Astrocyte (in vitro differentiated cells and primary cell): ENCODE results near the gene SLC26A5. TPM values are rescaled to one million over a fixed set of nuclear protein-coding genes. Genes with fewer than 3 reads are reported as not detected.

Source experiments
- DNase-seq: peaks from one replicate; pipeline ENCODE4 v3.0.0-alpha.2; 2010; ENCODE audit warnings: low read depth
- FAIRE-seq: peaks from 2 replicates; lab custom pipeline; 2011; peaks lifted over from hg19 to GRCh38; lab: Jason Lieb, UNC
- H2AFZ ChIP-seq: 2 replicates; pipeline ENCODE4 v1.6.0; 2012; ENCODE audit warnings: low read depth, low read length, inconsistent platforms
- H3K27ac ChIP-seq: 2 replicates; pipeline ENCODE4 v1.5.1; 2011; ENCODE audit warnings: low read depth, low read length, inconsistent platforms
- H3K27me3 ChIP-seq: 2 replicates; pipeline ENCODE4 v1.6.0; 2011; ENCODE audit warnings: low read length, inconsistent platforms; ENCODE audit not compliant: insufficient read depth
- H3K36me3 ChIP-seq: 2 replicates; pipeline ENCODE4 v1.5.1; 2011; ENCODE audit warnings: low read length, inconsistent platforms; ENCODE audit not compliant: insufficient read depth
- H3K4me1 ChIP-seq: 2 replicates; pipeline ENCODE4 v1.5.1; 2011; ENCODE audit warnings: low read length, inconsistent platforms; ENCODE audit not compliant: insufficient read depth
- H3K4me2 ChIP-seq: 2 replicates; pipeline ENCODE4 v1.6.0; 2012; ENCODE audit warnings: low read length, inconsistent platforms
- H3K4me3 ChIP-seq: 2 replicates; pipeline ENCODE4 v1.5.1; 2011; ENCODE audit warnings: low read depth, mild to moderate bottlenecking, low read length, inconsistent platforms; ENCODE audit not compliant: insufficient read depth
- H3K79me2 ChIP-seq: 2 replicates; pipeline ENCODE4 v1.6.0; 2012; ENCODE audit warnings: mild to moderate bottlenecking, low read length, inconsistent platforms; ENCODE audit not compliant: insufficient read depth
- H3K9ac ChIP-seq: 2 replicates; pipeline ENCODE4 v1.6.0; 2012; ENCODE audit warnings: mild to moderate bottlenecking, low read length, inconsistent platforms
- H3K9me3 ChIP-seq: 2 replicates; pipeline ENCODE4 v1.5.1; 2012; ENCODE audit warnings: low read depth, mild to moderate bottlenecking, low read length, inconsistent platforms; ENCODE audit not compliant: insufficient read depth
- H4K20me1 ChIP-seq: 2 replicates; pipeline ENCODE4 v1.6.0; 2012; ENCODE audit warnings: low read length, inconsistent platforms; ENCODE audit not compliant: insufficient read depth
- H3K27ac Mint-ChIP-seq: one replicate; pipeline ENCODE4 v1.8.0; 2021; ENCODE audit warnings: mild to moderate bottlenecking, mixed read lengths; ENCODE audit not compliant: unreplicated experiment
- H3K27me3 Mint-ChIP-seq: one replicate; pipeline ENCODE4 v1.8.0; 2021; ENCODE audit warnings: low read depth, mixed read lengths; ENCODE audit not compliant: unreplicated experiment
- H3K36me3 Mint-ChIP-seq: one replicate; pipeline ENCODE4 v1.8.0; 2021; ENCODE audit warnings: low read depth, mixed read lengths; ENCODE audit not compliant: unreplicated experiment
- H3K4me1 Mint-ChIP-seq: one replicate; pipeline ENCODE4 v1.8.0; 2021; ENCODE audit warnings: low read depth, mixed read lengths; ENCODE audit not compliant: unreplicated experiment
- H3K4me3 Mint-ChIP-seq: one replicate; pipeline ENCODE4 v1.8.0; 2021; ENCODE audit warnings: mild to moderate bottlenecking, moderate library complexity, mixed read lengths; ENCODE audit not compliant: unreplicated experiment
- H3K9me3 Mint-ChIP-seq: one replicate; pipeline ENCODE4 v1.8.0; 2021; ENCODE audit warnings: mild to moderate bottlenecking, mixed read lengths; ENCODE audit not compliant: unreplicated experiment
- EZH2 ChIP-seq: IDR thresholded peaks from 2 replicates; pipeline ENCODE4 v1.6.1; 2012; ENCODE audit warnings: mild to moderate bottlenecking, low read length, inconsistent platforms; ENCODE audit not compliant: insufficient read depth
- total RNA-seq: library from RNA; stranded (reverse); gene quantifications from 2 replicates; pipeline ENCODE4 v1.2.1, GENCODE V29; 2021
- TF ChIP-seq, protein P1 (sequence below): IDR thresholded peaks from 2 replicates; pipeline ENCODE4 v1.5.1; 2011; ENCODE audit warnings: low read depth, mild to moderate bottlenecking, inconsistent platforms, low read length, moderate library complexity; ENCODE audit not compliant: insufficient read depth

The SLC26A5 gene
- total RNA-seq, 1 donor from 2014 or later = not detected

DNA sequence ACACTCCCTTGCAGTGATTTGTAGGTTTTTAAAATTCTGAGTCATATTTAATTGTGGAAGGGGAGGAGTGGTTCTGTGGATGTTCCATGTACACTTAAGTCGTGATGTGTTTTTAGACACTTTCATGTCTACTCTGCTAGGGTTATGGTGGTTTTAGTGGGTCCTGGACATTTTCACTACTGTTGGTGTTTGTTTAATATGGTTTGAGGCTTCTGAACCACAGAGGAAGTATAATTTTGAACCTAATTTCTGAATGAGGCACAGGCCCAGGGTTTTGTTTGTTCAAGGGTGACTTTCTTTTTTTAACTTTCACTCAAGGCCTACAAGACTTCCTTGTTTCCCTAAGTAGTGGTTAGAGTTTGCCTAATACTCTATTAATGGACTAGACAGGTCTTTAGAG lies 13.3 kb downstream of the SLC26A5 start:
- Histone ChIP-seq H4K20me1 (no peaks in the 10 kb centered on the region), H3K9me3 (no peaks in the 10 kb centered on the region), H2AFZ (no peak overlapping the region), H3K9ac (no peak overlapping the region), H3K27me3 (no peaks in the 10 kb centered on the region), H3K27ac (no peak overlapping the region), H3K4me1 (no peaks in the 10 kb centered on the region), H3K36me3 (no peaks in the 10 kb centered on the region), H3K79me2 (no peaks in the 10 kb centered on the region), H3K4me2 (no peak overlapping the region), H3K4me3 (no peak overlapping the region)
- peaks cover 6% of the 10 kb centered on the region for H3K27me3 Mint-ChIP-seq
- H3K36me3 Mint-ChIP-seq = no peaks in the 10 kb centered on the region
- no peak overlapping the region for H3K27ac Mint-ChIP-seq
- H3K9me3 Mint-ChIP-seq = no peaks in the 10 kb centered on the region
- no peak overlapping the region for H3K4me3 Mint-ChIP-seq
- no peaks in the 10 kb centered on the region for H3K4me1 Mint-ChIP-seq
- no peak for TF ChIP-seq EZH2
- TF ChIP-seq, protein P1, sequence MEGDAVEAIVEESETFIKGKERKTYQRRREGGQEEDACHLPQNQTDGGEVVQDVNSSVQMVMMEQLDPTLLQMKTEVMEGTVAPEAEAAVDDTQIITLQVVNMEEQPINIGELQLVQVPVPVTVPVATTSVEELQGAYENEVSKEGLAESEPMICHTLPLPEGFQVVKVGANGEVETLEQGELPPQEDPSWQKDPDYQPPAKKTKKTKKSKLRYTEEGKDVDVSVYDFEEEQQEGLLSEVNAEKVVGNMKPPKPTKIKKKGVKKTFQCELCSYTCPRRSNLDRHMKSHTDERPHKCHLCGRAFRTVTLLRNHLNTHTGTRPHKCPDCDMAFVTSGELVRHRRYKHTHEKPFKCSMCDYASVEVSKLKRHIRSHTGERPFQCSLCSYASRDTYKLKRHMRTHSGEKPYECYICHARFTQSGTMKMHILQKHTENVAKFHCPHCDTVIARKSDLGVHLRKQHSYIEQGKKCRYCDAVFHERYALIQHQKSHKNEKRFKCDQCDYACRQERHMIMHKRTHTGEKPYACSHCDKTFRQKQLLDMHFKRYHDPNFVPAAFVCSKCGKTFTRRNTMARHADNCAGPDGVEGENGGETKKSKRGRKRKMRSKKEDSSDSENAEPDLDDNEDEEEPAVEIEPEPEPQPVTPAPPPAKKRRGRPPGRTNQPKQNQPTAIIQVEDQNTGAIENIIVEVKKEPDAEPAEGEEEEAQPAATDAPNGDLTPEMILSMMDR = no peak
- DNase-seq (no peak), FAIRE-seq (no peak)

DNA sequence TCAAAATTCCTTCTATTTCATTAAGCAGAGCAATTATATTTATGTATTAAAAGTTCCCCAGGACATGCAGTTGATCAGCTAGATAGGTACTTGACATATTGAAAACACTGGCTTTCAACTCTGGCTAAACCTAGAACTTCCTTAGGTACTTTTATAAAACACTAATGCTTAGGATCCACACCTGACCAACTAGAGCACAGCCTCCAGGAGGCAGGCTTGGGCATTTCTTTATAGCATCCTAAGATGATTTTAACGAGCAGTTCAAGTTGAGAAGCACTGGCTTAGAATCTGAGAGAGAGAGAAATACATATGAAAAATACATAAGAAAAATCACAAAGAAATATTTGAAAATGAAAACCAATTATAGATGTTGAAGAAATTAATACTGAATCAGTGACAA lies 20.8 kb downstream of the SLC26A5 start:
- peaks cover 2% of the 10 kb centered on the region for H3K9me3 Mint-ChIP-seq
- no peaks in the 10 kb centered on the region for H3K36me3 Mint-ChIP-seq
- H3K4me3 Mint-ChIP-seq = no peak overlapping the region
- H3K9ac ChIP-seq = no peak overlapping the region
- no peaks in the 10 kb centered on the region for H4K20me1 ChIP-seq
- no peaks in the 10 kb centered on the region for H3K4me1 Mint-ChIP-seq
- no peak overlapping the region for H2AFZ ChIP-seq
- TF ChIP-seq EZH2 = no peak
- TF ChIP-seq, protein P1 = no peak
- H3K27ac ChIP-seq = no peak overlapping the region
- no peak for FAIRE-seq
- H3K27me3 Mint-ChIP-seq = no peaks in the 10 kb centered on the region
- H3K79me2 ChIP-seq = no peaks in the 10 kb centered on the region
- DNase-seq = no peak
- no peaks in the 10 kb centered on the region for H3K4me1 ChIP-seq
- H3K9me3 ChIP-seq = no peaks in the 10 kb centered on the region
- H3K4me2 ChIP-seq = no peak overlapping the region
- H3K27ac Mint-ChIP-seq = no peak overlapping the region
- no peaks in the 10 kb centered on the region for H3K36me3 ChIP-seq
- H3K27me3 ChIP-seq = no peaks in the 10 kb centered on the region
- no peak overlapping the region for H3K4me3 ChIP-seq

DNA sequence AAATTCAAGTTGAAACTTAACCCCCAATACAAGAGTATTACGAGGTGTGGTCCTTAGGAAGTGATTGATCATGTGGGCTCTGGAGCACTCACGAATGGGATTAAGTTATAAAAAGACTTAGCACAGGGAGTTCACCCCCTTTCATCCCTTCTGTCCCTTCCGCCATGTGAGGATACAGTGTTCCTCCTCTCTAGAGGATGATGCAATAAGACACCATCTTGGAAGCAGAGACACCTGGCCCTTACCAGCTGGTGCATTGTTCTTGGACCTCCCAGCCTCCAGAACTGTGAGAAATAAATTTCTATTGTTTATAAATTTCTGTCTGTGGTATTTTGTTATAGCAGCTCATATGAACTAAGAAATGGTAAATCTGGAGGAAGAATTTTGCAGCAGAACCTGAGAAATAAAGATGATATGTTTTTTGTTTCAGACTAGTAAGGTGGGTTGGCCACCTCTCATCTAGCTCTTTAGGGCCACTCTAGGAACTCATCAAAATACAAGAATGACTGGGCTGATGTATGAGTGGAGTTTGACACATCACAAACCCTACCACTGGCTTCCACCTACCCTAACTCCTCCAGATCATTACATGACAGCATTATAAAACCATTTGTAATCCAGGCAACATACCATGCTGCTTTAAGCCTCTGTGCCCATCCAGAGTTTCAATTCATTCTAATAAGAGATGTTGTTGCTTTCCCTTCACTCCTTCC lies 22.4 kb downstream of the SLC26A5 start:
- Mint-ChIP-seq H3K27ac (no peak overlapping the region), H3K27me3 (no peaks in the 10 kb centered on the region), H3K9me3 (peaks cover 2% of the 10 kb centered on the region), H3K4me1 (no peaks in the 10 kb centered on the region), H3K4me3 (no peak overlapping the region), H3K36me3 (no peaks in the 10 kb centered on the region)
- no peak for FAIRE-seq
- Histone ChIP-seq H3K9ac (no peak overlapping the region), H2AFZ (no peak overlapping the region), H3K36me3 (no peaks in the 10 kb centered on the region), H3K4me2 (no peak overlapping the region), H3K4me1 (no peaks in the 10 kb centered on the region), H3K9me3 (no peaks in the 10 kb centered on the region), H3K4me3 (no peak overlapping the region), H4K20me1 (no peaks in the 10 kb centered on the region), H3K27ac (no peak overlapping the region), H3K79me2 (no peaks in the 10 kb centered on the region), H3K27me3 (no peaks in the 10 kb centered on the region)
- no peak for TF ChIP-seq EZH2
- TF ChIP-seq, protein P1 = no peak
- no peak for DNase-seq
